ENCODE measurements around the gene KAZN.

Gene KAZN

DNA sequence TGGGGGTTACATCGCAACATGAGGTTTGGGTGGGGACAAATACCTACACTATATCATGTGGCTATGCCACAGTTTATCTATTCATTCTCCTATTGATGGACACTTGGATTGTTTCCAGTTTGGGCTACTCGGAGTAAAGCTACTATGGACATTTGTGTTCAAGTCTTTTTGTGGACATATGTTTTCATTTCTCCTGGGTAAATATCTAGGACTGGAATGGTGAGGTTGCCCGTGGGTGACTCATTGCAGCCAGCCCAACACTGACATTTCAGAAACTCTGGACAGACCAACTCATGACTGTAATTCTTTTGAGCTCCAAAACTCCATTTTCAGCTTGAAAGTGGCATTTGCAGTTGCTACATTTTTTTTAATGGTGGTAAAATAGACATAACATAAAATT lies 82.7 kb downstream of the KAZN start:
- TF ChIP-seq, protein P1, sequence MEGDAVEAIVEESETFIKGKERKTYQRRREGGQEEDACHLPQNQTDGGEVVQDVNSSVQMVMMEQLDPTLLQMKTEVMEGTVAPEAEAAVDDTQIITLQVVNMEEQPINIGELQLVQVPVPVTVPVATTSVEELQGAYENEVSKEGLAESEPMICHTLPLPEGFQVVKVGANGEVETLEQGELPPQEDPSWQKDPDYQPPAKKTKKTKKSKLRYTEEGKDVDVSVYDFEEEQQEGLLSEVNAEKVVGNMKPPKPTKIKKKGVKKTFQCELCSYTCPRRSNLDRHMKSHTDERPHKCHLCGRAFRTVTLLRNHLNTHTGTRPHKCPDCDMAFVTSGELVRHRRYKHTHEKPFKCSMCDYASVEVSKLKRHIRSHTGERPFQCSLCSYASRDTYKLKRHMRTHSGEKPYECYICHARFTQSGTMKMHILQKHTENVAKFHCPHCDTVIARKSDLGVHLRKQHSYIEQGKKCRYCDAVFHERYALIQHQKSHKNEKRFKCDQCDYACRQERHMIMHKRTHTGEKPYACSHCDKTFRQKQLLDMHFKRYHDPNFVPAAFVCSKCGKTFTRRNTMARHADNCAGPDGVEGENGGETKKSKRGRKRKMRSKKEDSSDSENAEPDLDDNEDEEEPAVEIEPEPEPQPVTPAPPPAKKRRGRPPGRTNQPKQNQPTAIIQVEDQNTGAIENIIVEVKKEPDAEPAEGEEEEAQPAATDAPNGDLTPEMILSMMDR (IDR thresholded peaks at IDR 0.05; ENCODE audit: low read depth, low read length), result no peak

DNA sequence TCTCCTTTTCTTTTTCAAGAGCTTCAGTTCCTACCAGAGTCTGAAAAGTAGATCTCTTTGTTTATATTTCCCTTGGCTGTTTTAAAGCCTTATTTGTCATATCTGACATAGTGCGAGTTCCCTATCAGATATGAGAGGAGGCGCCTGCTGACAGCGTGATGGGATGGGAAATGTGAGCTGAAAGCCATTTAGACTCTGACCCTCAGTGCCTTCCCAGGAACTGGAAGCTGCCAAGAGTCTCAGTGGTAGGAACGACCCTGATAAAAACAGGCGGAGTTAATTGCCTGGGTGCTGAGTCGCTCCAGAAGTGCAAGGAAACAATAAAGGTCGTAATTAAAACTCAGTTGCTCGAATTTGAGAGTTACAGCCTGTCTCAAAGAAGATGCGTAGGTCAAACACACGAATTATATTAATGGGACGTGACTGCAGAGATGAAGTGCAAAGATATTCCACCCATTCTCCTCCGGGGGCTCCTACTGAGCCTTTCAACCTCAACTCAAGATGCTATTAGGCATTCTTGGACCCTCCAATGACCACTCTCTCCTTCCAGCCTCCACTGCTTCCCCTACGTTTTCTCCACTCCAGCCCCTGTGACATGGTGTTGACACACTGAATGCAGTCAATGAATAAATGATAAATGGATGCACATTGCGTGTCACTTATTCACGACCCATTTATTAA lies 84.6 kb downstream of the KAZN start:
- H3K4me3 ChIP-seq (ENCODE audit: low read depth, low read length), result no peak overlapping the region
- TF ChIP-seq, protein P1 (IDR thresholded peaks at IDR 0.05; ENCODE audit: low read depth, low read length), result no peak

More for the DNA sequence above, 82.7 kb downstream of the KAZN start:
- no peak overlapping the region for H3K4me3 ChIP-seq (ENCODE audit: low read depth, low read length)

DNA sequence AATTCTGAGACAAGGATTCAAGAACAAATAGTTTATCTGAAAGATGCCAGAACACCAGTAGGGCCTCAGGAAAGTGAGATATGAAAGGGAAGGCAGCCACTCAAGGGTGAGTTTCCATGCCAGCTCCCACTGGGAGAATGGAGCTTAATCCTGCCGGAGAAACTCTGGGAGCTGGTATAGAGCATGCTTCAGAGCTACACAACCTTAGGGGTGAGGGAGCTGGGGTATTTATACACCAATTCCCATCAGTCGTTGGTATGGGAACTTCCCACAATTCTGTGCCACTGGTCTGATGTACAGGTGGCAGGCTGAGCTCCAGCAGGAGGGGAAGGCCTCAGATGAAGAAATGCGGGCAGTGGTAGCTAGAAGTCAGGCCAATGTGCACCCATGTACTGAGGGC lies 86.6 kb downstream of the KAZN start:
- no peak overlapping the region for H3K4me3 ChIP-seq (ENCODE audit: low read depth, low read length)
- TF ChIP-seq, protein P1 (IDR thresholded peaks at IDR 0.05; ENCODE audit: low read depth, low read length), result no peak

DNA sequence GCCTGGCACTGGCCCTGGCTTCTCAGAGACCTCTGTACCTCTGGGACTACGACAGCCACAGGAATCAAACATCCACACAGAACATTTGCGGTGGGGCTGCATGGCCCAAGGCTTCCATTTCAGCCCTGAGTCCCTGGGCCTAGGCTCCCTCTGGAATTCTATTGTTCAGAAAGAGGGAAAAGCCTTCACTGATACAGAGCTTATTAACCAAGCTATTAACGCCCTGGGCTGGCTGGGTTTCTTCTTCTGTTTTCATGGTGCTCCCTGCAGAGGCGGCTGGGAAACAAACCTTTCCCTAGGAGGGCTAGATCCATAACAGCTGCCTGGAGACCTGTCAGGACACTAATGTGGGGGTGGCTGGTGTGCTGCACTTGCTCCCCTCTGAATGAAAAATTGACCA lies 88.2 kb downstream of the KAZN start:
- H3K4me3 ChIP-seq (ENCODE audit: low read depth, low read length), result no peak overlapping the region
- TF ChIP-seq, protein P1 (IDR thresholded peaks at IDR 0.05; ENCODE audit: low read depth, low read length), result no peak

DNA sequence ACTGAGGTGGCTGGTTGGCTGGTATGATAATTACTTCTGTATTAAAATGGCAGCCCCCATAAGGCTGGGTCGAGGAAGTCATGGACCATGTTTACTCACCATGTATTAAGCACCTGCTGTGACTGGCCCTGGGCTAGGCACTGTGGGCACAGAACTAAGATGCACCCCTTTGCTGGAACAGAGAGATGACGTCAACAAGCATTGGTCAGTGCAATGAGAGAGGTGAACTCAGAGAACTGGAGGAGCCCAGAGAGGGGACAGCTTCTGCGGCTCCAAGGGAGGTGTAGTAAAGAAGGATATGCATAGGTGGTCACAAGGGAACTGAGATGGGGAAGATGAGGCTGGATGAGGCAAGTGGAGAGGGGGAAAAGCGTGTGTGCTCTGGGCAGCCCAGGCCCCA lies 88.7 kb downstream of the KAZN start:
- no peak overlapping the region for H3K4me3 ChIP-seq (ENCODE audit: low read depth, low read length)
- TF ChIP-seq, protein P1 (IDR thresholded peaks at IDR 0.05; ENCODE audit: low read depth, low read length), result no peak

DNA sequence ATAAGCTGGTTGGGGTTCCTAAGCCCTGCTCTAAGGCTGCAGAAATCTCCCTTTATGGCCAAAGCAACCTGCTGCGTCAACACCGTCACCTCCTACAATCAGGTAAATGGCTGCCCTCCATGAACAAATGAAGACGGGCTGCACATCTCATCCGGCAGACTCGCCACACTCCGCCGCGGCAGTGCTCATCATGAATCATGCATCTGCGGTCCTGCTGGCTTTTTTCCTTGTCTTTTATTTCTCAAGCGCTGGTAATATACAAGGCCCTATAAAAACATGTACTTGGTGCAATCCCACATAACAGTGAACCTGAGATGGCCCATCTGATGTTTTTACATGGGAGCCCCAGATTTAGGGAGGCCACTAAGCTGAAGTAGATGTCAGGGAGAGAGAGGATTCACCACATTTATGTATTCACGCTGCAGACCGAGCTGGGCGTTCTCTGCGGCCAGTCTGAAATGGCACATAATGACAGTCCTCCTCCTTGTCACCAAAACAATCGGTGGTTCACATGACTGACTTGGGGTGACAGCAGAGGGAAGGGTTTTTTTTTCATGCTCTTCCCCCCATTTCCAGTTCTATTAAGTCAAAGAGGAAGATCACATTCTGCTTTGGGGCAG lies 91.6 kb downstream of the KAZN start:
- no peak overlapping the region for H3K4me3 ChIP-seq (ENCODE audit: low read depth, low read length)
- TF ChIP-seq, protein P1 (IDR thresholded peaks at IDR 0.05; ENCODE audit: low read depth, low read length), result no peak

DNA sequence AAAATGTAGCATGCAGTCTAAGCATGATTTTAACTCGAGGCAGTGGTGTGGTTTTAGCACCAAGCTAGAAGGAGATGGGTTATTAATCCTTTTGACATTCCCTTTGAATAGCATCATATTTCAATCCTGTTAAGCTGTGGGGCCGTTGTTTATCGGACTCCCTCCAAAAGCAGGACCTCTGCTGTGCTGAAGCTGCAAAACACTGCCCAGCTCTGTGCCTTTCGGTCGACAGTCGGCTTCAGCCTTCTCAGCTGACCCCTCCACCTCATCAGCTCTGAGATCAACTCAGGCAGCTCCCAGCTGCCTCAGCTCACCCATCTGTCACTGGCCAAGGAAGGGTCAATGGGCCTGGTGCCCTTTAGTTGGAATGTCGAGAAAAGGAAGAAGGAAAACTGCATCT lies 95.5 kb downstream of the KAZN start:
- TF ChIP-seq, protein P1 (IDR thresholded peaks at IDR 0.05; ENCODE audit: low read depth, low read length), result no peak

More for the DNA sequence above, 95.5 kb downstream of the KAZN start:
- H3K4me3 ChIP-seq (ENCODE audit: low read depth, low read length), result no peak overlapping the region
